Astrocyte of the spinal cord (primary cell): ENCODE results near the gene SLC12A4.
A peak's percentile ranks its signal among the peaks of the same experiment; 100 is the strongest.
"Not testable (repeated sequence)": the region's sequence is repeated elsewhere in the genome, so short reads cannot be mapped to it uniquely, and the experiment has no call there.

Source experiments
- DNase-seq: peaks from one replicate; pipeline ENCODE4 v3.0.0; 2011; ENCODE audit warnings: low read depth, low spot score
- H3K4me3 ChIP-seq: 2 replicates; pipeline ENCODE4 v1.5.1; 2011; ENCODE audit warnings: low read depth, mild to moderate bottlenecking, low read length, moderate library complexity
- in situ Hi-C: cut with HindIII; loops from 2 replicates; pipeline ENCODE4 v1.10.0; 2017; ENCODE audit warnings: low sequenced_read_pairs
- TF ChIP-seq, protein P1 (sequence below): IDR thresholded peaks from 2 replicates; pipeline ENCODE4 v1.5.1; 2012; ENCODE audit warnings: low read depth, mild to moderate bottlenecking, low read length, inconsistent platforms

Gene SLC12A4

DNA sequence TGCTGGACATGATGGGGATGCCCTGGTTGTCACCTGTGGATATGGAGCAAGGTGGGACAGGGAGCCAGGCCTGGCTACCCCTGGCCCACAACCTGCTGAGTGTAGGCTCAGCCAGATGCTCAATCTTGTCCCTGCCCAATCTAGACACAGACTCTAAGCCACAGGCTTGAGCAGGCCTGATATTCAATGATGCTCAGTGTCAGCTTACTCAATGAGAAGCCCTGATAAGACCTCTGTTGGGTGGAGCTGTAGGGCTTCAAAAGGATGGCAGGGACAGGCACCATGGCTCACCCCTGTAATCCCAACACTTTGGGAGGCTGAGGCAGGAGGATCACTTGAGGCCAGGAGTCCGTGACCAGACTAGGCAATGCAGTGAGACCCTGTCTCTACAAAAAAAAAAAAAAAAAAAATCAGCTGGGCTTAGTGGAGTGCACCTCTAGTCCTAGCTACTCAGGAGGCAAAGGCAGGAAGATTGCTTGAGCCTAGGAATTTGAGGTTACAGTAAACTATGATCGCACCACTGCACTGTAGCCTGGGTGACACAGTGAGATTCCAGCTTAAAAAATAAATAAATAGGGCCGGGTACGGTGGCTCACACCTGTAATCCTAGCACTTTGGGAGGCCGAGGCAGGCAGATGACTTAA lies 27.9 kb downstream of the SLC12A4 start:
- TF ChIP-seq, protein P1, sequence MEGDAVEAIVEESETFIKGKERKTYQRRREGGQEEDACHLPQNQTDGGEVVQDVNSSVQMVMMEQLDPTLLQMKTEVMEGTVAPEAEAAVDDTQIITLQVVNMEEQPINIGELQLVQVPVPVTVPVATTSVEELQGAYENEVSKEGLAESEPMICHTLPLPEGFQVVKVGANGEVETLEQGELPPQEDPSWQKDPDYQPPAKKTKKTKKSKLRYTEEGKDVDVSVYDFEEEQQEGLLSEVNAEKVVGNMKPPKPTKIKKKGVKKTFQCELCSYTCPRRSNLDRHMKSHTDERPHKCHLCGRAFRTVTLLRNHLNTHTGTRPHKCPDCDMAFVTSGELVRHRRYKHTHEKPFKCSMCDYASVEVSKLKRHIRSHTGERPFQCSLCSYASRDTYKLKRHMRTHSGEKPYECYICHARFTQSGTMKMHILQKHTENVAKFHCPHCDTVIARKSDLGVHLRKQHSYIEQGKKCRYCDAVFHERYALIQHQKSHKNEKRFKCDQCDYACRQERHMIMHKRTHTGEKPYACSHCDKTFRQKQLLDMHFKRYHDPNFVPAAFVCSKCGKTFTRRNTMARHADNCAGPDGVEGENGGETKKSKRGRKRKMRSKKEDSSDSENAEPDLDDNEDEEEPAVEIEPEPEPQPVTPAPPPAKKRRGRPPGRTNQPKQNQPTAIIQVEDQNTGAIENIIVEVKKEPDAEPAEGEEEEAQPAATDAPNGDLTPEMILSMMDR, result no peak
- in situ Hi-C loops, result no loop called here
- H3K4me3 ChIP-seq, result no peak overlapping the region
- no peak for DNase-seq

DNA sequence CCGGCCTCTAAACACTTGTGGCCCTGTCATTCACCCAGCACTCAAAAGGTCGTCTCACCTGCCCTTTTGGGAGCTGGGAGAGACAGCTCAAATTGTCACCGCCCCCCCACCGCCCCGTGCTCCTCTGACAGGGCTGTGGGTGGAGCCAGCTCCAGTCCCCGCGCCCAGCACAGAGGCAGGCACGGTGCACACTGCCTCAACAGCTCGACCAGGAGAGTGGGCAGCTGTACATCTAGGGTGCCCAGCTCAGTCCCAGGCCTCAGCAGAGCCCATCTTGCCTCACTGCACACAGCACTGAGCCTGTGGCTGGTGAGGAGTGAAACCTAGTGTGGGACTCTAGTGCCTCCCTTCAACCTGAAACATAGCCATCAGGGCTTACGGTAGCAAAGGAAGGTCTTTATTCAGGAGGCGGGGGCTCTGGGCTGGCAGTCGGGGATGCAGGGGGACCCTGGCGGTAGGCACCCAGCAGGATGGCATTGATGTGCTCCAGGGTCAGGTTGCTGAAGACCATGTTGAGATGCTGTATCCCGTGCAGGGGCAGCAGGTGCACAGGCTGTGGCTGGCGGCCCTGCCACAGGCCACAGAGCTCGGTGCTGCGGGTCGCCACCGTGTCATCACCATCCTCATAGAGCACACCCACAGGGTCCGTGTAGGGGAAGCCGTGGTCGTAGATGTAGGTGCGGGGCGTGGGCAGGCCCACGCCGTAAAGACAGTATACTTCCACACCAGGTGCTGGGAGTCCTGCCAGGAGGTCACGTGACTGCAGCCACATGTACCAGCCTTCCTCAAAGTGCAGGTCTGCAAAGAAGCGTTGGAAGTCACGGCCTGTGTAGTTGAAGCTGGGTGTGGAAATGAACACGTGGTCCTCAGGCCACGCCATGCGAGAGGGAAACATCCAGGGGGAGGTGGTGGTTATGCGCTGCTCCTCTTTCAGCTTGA lies 28.7 kb downstream of the SLC12A4 start:
- no peak overlapping the region for H3K4me3 ChIP-seq
- TF ChIP-seq, protein P1, result no peak
- in situ Hi-C loops, result no loop called here
- DNase-seq, result no peak

DNA sequence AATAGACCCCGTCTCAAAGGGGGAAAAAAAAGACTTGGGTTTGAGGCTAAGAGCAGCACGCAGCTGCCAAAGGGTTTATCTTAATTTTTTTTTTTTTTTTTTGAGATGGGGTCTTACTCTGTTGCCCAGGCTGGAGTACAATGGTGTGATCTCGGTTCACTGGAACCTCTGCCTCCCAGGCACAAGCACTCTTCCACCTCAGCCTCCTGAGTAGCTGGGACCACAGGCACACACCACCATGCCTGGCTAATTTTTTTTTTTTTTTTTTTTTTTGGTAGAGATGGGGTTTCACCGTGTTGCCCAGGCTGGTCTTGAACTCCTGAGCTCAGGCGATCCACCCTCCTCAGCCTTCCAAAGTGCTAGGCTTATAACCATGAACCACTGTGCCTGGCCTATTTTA lies 30.7 kb downstream of the SLC12A4 start:
- H3K4me3 ChIP-seq, in situ Hi-C loops, DNase-seq: not testable (repeated sequence)

DNA sequence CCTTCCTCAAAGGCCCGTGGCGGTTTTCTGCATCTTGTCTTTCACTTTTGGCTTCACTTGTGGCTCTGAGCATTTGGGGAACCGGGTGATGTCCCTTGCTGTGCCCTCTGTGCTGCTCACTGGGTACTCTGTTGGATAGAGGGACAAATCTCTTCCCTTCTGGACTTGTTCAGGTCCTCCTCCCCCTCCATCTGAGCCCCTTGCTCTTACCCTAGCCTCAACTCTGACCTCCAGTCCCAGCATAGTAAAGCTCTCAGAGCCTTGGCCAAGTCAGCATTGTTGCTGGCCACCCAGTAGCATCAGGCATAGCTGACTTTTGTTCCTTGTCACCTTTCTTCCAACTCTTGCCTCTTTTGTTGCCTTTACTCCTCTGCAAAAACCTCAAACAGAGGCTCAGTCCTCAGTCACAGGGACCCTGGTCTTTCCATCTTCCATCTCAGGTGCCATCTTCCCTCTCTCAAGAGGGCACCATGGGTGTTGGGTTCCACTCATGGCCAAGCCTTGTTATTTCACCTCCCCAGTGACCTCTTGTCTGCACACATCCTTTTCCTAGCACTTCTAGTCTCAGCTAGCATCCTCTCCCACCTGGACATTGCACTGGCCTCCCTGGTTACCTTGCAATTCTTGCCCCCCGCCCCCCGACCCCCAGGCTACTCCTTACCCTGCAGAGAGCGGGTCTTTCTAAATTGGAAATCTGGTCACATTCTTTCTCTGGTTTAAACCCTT lies 31.4 kb downstream of the SLC12A4 start:
- in situ Hi-C loops, result no loop called here
- TF ChIP-seq, protein P1, result no peak
- no peak for DNase-seq
- H3K4me3 ChIP-seq, result peak overlapping the region; percentile 85

DNA sequence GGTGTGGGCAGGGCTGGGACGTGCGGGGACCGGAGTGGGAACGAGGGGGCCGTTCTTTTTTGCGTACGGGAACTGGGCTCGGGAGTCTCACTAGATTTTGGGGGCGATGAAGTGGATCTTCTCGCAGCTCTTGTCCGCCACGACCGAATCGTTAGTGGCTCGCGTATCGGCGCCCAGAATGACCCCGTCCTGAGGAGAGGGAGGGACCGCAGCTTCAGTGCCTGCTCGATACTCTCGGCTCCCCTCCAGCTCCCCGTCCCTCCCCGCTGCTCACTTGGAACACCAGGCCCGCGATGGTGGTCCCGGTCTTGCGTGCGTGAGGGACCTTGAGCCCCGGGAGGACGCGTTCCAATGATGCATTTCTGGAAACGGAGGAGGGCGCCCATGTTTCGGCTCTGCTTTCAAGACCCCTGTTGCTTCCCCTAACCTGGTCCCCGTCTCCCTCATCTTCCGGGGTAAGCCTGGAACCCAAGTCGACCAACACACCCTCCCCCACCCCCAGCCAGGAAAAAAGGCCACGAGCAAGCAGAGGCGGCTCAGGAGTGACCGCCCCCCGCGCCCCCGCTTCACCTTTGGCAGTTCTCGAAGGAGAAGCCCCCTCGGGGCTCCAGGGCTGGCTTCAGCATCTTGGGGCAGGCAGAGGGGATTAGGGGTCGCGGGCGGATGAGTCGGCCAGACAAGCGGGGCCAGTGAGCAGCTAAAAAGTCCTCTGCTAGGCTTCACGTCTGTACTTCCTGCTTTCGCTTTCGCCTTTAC lies 32.1 kb downstream of the SLC12A4 start, which contains the start of gene PSMB10:
PSMB10 (minus strand) TSS at position 727 of the 756 bp plus-strand sequence; CDS start at position 626, 101 bp downstream.
- TF ChIP-seq, protein P1, result no peak
- H3K4me3 ChIP-seq, result peak within 1 kb of the TSS; percentile 85
- in situ Hi-C loops, result no loop called here
- peak; percentile 71 for DNase-seq

DNA sequence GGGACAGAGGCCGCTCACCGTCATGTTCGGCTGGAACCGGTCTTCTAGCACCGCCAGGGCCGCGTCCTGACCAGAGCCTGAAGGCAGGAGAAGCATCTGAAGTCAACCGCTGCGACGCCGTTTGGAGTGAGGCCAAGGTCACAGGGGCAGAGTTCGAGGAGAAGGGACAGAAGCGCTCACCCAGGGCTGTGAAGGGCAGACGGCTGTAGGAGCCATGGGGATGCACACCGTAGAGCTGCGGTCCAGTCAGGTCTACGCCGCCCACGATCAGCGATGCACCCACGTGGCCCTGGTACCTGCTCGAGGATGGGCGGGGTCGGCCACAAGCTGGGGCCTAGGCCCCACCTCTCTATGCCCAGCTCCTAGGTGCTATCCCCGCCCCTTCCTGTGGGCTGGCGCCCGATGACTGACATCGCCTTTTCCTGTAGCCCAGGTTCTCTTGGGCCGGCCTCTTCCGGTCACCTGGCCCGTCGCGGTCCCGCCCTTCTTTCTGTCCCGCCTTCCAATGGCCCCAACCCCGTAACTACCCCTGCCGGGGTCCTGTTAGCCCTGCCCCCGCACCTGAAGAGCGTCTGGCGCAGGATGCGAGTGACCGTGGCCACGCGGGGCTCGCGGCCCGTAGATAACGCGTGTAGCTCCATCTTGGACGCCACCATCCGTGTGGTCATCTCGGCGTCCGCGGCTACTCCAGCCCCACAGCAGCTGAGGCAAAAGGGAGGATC lies 32.9 kb downstream of the SLC12A4 start:
- TF ChIP-seq, protein P1, result no peak
- in situ Hi-C loops, result no loop called here
- peak overlapping the region; percentile 85 for H3K4me3 ChIP-seq
- DNase-seq, result peak; percentile 92
